ENCODE measurements around the gene ZNF423.
"Not testable (repeated sequence)": the region's sequence is repeated elsewhere in the genome, so short reads cannot be mapped to it uniquely, and the experiment has no call there.

ZNF423 gene

DNA sequence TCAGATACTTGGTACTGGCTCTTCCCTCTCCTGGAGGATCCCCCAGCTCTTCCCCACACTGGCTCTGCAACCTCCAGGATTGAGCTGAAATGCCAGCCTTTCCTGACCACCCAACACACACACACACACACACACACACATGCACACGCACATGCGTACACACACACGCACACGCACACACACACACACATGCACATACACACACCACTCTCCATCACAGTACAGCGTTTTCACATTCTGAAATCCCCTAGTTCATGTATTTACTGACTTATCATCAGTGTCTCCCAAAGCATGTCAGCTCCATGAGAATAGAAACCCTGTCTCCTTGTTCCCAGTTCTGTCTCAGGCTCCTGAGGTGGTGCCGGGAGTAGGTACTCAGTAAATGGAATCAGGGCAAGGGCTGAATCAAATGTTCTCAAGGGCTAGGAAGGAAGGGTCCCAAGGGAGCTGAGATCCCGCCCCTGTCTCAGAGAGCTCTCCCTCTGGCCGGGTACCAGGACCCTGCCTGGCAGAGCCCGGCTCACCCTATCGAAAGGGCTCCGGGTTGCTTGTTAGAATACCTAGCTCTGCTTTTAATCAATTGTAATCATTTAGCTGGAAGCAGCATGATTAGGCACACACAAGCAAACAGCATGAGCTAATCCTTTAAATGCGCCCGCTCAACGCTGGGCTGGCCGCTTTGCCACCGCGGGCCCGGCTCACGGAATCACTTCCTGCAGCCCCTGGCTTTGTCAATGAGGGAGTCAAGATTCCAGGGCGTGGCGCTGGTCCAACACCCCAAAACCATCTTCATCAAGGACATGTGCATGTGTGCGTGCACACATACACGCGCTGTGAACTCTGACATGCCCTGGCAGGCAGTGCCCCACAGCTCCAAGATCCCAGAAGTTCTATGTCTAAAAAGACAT, 341.6 kb downstream of the ZNF423 start:
- no peak for DNase-seq (ENCODE audit: low read depth in 2 of 2)

DNA sequence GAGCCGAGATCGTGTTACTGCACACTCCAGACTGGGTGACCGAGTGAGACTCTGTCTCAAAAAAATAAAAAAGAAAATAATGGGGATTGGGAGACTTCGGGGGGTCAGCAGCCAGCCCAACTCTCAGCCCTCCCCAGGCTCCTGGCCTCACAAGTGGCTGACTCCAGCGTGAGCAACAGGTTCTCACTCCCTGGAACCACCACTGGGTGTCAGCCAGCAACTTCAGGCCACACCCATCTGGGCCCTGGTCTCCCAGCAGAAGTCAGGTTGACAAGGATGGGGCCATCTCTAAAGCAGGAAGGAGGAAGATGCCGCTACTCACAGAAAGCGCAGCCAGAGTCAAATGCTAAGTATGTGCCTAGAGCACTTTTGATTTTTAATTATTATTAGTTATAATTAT, 342.9 kb downstream of the ZNF423 start:
- DNase-seq (ENCODE audit: low read depth in 2 of 2), result no peak

DNA sequence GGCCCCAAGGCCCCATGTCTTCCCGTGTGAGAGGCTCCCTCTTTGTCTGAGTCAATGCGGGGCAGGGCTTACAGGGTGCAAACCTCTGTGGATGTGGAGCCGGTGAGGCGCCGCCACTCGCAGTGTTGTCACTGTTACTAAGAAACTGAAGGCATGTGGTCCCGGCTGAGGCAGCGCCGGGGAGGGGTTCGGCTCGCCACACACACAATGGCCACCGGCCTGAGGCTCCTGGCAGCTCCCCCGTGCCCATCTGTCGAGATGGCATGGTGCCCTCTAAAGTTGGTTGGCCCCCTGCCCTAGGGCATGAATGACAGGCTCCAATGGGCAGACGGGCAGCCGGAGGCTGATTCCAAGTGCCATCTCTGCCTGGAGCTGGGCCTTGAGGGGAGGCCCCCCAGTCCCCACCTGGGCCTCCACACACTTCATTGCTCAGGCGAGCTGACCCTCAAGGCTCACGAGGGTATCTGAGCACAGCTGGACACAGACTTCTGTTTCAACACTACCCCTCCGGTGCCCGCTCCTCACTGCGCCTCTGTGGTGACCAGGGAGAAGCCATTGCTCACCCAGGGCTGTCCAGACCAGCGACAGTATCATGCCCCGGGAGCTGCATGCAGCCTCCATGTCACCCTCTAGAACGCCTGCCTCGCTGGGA, 345.1 kb downstream of the ZNF423 start:
- DNase-seq (ENCODE audit: low read depth in 2 of 2), result no peak

DNA sequence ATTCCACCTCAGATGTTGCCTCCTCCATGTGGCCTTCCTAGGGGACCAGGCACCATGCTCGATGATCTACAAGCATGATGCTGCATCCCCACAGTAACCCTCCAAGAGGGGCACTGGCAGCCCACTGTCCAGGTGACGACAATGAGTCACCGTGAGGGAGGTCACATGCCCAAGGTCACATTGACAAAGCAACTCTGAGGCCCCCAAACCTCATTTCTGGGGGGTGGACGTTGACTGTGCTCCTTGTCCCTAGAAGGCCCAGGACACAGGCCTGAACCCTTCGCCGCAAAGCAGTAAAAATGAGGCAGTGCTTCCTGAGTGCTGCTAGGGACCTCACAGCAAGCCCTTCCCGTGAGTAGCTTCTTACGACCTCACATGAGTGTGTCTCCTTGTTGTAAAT, 345.8 kb downstream of the ZNF423 start:
- no peak for DNase-seq (ENCODE audit: low read depth in 2 of 2)

DNA sequence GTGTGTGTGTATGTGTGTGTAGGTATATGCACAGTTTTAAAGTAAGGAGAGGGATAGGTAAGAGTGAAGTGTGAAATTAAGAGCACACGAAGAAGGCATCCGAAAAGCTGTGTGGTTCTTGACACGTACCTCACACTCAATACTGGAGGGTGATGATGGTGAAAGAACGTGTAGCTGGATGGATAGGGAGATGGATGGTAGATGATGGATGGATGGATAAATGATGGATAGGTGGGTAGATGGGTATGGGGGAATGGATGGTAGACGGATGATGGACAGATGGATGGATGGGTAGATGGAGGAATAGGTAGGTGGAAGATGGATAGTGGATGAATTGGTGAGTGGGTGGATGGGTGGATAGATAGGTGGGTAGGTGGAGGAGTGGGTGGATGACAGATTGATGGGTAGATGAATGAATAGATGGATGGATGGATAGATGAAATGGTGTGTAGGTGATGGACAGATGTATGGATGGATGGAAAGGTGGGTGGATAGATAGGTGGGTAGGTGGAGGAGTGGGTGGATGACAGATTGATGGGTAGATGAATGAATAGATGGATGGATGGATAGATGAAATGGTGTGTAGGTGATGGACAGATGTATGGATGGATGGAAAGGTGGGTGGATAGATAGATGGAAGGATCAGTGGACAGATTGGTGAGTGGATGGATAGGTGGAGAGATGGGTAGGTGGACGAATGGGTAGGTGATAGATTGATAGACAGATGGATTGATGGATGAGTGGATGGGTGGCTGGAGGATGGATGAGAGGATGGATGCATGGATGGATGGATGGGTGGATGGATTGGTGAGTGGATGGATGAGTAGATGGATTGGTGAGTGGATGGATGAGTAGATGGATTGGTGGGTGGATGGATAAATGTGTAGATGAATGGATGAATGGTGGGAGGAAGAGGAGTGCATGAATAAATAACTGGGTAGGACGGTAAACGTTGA, 349.6 kb downstream of the ZNF423 start:
- not testable (repeated sequence) for DNase-seq (ENCODE audit: low read depth in 2 of 2)

DNA sequence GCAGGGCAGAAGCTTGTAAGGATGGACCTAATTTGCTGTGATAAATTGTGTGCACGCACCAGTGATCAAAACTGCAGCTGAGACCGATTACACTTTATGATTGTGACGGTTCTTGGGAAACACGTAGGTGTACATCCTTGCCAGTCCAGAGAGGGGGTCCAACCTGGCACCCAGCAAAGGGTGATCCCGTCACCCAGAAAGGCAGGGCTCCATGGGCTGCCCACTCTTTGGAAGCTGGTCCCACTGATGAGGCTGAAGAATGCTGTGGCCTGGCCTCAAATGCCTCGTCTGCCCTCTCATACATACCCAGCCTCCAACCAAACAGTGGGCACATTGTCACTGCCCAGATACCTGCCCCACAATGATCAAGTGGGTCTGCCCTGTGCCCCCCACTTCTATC, 350.4 kb downstream of the ZNF423 start:
- no peak for DNase-seq (ENCODE audit: low read depth in 2 of 2)

DNA sequence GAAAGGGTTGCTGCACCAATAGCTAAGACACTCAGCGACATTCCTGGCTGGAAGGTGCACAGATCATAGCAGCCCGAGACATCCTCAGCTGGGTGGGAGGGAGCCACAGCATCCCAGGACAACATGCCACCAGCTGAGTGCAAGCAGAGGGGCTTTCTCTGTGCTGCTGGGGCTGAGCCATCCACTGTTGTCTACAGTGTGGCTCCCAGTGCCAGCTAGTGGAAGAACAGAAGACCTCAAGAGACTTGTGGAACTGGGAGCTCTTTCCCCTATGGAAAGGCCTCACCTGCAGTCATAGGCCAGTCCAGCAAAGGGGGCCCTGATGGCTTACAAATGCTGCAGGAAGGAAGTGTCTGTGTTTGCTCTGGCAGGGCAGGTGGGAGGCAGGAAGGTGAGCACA, 351.3 kb downstream of the ZNF423 start:
- DNase-seq (ENCODE audit: low read depth in 2 of 2), result no peak

DNA sequence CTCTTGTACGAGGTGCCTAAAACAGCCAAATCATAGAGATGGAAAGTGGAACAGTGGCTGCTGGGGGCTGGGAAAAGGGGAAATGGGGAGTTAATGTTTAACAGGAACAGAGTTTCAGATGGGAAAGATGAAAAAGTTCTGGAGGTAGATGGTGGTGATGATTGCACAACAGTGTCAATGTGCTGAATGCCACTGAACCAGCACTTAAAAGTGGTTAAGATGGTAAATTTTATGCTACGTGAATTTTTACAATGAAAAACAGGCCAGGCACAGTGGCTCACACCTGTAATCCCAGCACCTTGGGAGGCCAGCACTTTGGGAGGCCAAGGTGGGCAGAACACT, 351.9 kb downstream of the ZNF423 start:
- DNase-seq (ENCODE audit: low read depth in 2 of 2), result no peak

DNA sequence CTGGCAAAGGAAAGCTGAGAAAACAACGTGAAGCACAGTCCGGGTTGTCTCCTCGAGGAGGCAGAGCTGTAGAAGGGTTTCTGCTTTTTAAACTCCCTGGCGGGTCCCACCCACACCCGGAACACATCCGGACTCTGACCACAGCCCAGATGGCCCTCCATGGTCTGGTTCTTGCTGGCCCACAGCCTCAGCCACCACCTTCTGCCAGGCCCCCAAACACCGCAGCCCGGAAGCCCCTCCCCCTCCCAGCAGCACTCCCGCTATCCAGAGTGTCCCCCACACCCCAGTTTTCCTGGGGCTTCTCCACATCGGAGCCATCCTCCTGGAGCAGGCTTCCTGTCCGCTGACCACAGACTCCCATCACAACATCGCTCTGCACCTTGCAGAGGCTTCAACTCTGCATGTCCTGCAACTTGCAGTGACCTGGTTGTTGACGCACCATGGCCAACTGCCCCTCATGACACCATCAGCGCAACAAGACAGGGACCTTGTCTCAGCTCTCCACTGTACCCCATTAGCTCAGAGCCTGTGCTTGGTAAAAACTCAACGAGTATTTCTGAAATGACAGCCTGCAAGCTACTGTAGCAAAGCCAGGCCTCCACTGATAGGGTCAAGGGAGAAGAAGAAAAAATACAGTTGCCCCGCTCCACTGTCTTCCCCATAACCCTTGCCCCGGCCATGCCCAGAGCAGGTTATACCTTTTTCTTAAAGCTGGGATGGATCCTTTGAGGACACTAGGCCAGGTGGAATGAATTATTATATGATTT, 352.5 kb downstream of the ZNF423 start:
- no peak for DNase-seq (ENCODE audit: low read depth in 2 of 2)

DNA sequence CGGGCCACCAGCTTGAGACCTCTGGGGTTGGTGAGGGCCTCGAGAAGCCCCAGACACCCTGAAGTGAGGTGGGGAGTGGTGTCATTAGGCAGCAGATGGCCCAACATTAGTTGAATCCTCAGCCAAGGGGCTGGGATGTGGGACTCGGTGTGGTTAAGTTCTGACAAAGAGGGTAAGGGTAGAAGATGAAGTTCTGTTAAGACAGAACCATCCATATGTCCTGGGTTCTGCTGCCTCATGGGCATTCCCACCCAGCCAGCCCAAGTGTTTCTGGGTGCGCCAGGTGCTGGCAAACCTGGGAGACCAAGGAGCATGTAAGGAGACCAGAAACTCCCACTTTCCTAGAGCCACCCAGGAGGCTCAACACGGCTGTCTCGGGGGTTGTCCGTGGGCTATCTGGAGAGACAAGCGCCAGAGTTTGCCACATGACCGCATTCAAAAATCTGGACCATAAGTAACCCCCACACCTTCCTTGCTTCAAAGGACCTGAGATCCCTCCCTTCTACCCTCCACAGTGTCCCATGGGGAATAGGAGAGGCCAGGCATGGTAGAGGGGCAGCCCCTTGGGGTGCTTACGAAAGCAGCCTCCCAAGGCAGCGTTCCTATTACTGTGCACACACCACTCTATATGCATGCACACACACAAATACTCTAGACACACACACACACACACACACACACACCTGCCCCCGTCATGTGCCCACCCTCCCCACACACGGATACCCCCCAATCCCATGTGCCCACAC, 353.6 kb downstream of the ZNF423 start:
- DNase-seq (ENCODE audit: low read depth in 2 of 2), result no peak

DNA sequence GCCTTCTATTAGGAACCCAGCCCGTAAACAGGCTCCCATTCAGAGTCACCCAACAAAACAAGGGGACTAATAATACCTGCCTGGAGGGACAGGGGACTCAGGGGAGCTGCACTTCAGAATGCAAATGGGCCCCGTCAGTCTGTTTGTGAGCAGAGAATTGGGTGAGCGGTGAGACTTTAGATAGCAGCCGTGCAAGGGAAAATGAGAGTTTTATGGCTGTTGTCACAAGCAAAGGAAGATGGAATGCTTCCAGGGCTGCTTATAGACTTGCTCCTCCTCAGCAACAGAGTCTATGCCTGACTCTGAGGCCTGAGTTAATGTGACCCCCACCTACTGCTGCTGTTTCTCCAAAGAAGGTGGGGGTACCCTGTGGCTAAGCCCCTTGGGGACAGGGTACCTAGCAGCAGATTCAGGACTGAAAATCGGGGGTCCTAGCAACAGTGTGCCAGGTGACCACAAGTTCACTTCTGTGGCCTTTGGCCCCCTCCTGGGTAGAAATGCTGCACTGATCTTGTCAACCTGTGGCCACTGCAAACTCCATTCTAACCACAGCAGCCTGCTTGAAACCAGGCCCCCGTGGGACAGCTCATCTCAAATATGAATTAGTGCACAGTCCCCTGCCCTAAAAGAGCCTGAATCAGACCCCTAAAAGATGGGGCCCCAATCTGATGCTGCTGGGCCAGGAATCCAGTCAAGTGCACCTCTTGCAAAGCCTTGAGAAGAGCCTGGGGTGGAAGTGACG, 355.9 kb downstream of the ZNF423 start:
- DNase-seq (ENCODE audit: low read depth in 2 of 2), result no peak

DNA sequence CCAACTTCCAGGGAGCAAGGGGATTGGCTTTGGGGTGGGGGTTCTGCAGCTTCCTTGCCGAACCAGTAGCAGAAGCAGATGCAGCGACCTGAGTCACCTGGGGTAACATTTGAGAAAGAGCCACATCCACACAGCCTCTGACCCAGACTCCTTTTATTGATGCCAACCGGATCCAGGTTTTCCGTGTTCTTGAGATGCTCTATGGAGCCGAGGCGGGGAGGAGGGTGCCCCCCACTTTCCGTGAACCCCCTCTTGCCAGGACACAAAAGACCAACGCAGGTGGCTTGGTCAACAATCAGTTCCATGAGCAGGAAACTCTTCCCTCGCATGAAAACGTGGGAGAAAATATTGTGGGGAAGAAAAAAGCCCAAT, 356.5 kb downstream of the ZNF423 start:
- no peak for DNase-seq (ENCODE audit: low read depth in 2 of 2)

DNA sequence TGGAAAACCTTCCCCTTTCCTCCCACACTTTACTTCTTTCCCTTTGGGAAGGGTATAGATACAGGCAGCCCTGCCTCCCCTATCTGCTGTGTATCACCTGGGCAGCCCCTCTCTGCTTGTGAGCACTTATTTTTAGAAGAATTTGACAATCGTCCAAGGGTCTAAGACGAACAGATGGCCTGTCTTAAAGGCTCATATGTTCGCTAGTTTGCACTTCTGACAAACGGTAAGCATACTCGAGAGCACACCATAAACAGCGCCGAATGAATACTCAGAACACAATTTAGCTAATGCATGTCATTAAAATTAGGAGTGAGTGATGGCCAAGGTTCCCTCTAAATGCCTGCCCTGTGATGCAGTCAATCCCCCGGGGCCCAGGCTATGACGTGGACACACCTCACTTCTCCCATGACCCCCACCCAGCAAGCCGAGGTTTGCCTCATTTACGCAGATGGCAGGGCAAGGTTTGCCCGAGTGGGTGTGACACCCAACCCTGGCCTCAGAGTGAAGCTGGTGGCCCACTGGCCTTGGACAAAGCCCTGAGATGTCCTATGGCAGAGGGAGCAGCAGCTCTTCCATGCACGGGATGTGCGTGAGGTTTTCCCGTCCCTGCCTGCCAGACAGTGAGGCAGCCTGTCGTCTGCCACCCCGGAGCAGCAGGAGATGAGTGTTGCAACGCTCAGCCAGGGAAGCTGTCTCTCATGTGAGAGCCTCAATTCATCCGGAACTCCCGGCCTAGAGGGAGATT, 357.1 kb downstream of the ZNF423 start:
- no peak for DNase-seq (ENCODE audit: low read depth in 2 of 2)

DNA sequence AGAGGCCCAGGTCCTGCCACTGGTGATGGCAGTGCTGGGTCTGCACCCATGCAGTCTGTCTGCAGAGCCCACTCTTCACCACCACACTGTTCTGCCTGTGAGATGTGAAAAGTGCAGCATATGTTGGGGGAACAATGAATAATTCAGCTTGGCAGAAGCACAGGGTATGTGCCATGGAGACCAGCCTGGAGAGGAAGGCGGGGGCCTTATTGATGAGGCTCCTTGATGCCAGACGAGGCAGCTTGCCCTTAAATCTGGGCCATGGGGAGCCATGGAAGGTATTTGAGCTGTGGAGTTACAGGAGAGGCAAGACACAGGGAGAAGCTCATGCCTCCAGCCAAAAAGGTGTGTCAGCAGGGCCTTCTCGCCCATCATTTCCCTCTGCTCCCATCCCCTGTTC, 357.6 kb downstream of the ZNF423 start:
- no peak for DNase-seq (ENCODE audit: low read depth in 2 of 2)

DNA sequence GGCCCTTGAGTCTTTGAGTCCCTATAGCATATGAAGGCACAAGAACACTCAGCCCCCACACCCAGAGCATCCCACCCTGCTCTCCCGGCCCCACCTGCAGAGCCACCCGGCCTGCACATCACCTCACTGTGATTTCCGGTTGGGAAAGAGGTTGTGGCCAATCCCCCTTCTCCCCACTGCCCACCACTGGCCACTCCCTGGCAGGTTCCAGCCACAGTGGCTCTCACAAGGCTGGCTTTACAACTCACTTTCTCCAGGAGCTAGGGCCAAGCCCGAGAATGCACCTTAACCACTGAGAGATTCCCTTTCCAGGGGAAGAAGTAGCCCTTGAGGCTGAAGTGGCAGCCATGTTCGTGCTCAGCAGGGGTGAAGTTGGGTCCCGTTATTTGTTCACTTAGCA, 358.4 kb downstream of the ZNF423 start:
- DNase-seq (ENCODE audit: low read depth in 2 of 2), result no peak

DNA sequence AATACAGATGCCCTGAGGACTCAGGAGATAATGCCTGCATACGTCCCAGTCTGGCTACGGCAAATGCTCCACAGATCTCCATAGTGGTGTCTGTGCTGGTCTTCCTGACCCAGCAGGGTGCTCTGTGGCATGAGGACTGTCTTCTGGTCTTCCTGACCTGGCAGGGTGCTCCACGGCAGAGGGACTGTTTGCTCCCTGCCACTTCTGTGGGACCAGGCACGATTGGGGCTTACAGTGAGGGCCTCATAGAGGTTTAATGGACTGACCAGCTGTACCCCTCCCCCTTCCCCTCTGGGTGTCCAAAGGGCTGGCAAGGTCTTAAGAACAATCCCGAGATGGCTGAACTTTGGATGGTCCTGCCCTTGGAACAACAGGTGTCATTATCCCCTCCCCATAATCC, 359.3 kb downstream of the ZNF423 start:
- DNase-seq (ENCODE audit: low read depth in 2 of 2), result no peak

DNA sequence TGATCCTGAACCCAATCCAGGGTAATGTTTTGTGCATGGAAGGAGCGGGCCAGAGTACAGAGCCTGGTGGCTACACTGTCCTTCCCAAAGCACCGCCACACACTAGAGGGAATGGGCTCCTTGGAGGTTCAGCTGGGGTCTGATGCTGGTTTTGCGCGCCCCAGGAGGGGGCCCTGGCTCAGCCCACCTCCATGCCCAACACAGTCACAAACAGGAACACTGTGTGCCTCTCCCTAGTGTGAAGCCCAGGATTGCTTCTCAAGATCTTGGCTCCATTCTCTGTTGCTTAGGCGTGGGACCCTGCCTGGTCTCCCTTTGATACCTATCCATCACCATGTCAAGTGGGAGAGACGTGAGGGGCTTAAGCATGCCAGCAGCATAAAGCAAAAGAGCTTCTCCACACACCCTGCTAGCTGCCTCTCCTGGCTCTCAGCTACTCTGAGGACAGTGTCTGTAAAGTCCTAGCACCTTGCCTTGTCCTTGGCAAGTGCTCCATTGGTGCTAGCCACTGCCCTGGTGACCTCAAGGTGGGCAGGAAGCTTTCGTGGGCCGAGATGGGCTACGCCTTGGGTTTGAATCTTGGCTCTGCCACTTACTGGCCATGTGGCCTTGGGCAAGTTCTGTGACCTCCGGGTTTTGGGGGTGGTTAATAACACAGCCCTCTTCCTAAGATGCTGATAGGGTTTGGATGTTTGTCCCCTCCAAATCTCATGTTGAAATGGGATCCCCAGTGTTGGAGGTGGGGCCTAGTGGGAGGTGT, 360.1 kb downstream of the ZNF423 start:
- no peak for DNase-seq (ENCODE audit: low read depth in 2 of 2)

DNA sequence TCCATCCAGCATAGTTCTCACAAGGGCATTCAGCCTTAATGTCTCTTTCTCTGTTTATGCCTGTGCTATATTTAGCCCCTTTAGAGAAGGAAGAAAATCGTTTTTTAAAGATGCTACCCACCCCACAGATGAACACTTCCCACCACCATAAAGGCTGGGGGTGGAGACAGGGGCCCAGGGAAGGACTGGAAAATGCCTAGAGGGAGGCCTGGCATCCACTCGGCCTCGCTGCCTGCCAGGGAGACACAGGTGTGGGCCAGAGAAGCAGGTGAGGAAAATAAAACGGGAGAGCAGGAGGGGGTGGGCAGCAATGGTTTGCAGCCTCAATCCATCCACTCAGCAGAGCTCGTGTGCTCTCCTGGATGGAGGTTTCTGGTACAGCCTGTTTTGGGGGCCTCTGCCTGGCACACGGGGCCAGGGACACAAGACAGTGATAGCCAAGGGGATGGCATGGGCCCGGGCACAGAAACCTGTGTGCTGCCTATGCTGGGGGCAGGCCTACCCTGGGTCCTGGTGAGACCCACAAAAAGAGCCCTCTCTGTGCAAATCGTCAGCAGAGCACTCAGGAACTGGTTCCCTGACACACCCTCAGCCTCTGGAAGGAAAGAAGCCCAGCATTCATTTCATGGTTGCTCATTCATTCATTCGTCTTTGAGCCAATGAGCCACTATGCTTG, 360.9 kb downstream of the ZNF423 start:
- no peak for DNase-seq (ENCODE audit: low read depth in 2 of 2)
